ENCODE results near the gene FMN2.
"Not testable (repeated sequence)": the region's sequence is repeated elsewhere in the genome, so short reads cannot be mapped to it uniquely, and the experiment has no call there.

The FMN2 gene

GRCh38 chr1:240239309-240239708 lies 147.6 kb downstream of the FMN2 start:
- H3K4me3 Mint-ChIP-seq = no peak overlapping the region
- peaks cover 6 to 8% of the 10 kb centered on the region in 2 donors for H3K9me3 Mint-ChIP-seq
- ATAC-seq (replicated peaks) (no peak), DNase-seq (no peak)
- no peaks in the 10 kb centered on the region for H3K36me3 Mint-ChIP-seq (ENCODE audit: insufficient read depth)
- H3K27me3 Mint-ChIP-seq = no peaks in the 10 kb centered on the region
- no peaks in the 10 kb centered on the region for H3K4me1 Mint-ChIP-seq (ENCODE audit: low read depth in 2 of 2)
- no peak overlapping the region for H3K27ac Mint-ChIP-seq

DNA sequence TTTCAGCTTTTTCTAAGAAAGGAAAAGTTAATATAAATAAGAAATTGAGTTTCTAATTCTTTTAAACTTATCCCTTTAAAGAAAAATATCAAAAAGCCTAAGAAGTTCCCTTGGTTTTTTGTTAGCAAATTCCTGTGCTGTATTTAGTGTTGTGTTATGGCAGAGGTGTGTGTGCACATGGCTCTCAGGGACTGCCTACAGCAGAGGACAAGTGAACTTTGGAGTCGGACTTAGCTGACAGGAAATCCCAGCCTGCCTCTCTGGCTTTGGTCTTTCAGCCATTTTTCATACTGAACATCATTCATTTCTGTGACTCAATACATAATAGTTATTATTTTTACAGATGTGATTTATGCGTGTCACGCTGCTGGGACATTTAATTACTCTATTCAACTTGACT lies 149.6 kb downstream of the FMN2 start:
- DNase-seq = no peak
- Mint-ChIP-seq H3K27me3 (no peaks in the 10 kb centered on the region), H3K4me1 (ENCODE audit: low read depth in 2 of 2) (no peaks in the 10 kb centered on the region), H3K27ac (no peak overlapping the region), H3K4me3 (no peak overlapping the region), H3K9me3 (peaks cover 8 to 9% of the 10 kb centered on the region in 2 donors), H3K36me3 (ENCODE audit: insufficient read depth) (no peaks in the 10 kb centered on the region)
- no peak for ATAC-seq (replicated peaks)

DNA sequence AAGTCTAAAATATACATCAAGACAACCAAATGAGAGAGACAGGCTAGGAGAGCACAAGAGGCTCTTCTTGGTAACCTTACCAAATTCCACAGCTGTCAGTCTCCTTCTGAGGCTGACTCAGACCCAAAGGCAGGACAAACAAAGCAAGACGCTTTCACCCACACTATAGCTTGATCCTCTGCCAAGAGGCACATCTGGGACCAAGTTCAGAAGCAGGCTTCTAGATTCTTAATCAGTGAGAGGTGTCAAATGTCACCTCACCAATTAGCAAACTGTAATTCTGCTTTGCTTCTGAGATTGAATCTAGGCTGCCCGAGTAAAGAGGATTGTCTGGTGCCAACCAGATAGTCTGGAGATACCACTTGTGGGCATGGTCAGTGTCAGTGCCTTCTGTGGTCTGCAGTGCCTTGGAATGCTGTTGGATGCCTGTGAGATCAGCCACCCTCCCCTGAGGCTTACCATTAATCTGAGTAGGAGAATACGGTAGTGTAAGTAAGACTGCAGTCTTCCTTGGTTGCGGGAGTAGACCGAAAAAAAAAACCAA lies 151.0 kb downstream of the FMN2 start:
- H3K27me3 Mint-ChIP-seq = no peaks in the 10 kb centered on the region
- H3K9me3 Mint-ChIP-seq = peaks cover 8 to 9% of the 10 kb centered on the region in 2 donors
- no peak for DNase-seq
- no peaks in the 10 kb centered on the region for H3K36me3 Mint-ChIP-seq (ENCODE audit: insufficient read depth)
- no peak overlapping the region for H3K27ac Mint-ChIP-seq
- H3K4me3 Mint-ChIP-seq = no peak overlapping the region
- no peaks in the 10 kb centered on the region for H3K4me1 Mint-ChIP-seq (ENCODE audit: low read depth in 2 of 2)
- ATAC-seq (replicated peaks) = no peak

DNA sequence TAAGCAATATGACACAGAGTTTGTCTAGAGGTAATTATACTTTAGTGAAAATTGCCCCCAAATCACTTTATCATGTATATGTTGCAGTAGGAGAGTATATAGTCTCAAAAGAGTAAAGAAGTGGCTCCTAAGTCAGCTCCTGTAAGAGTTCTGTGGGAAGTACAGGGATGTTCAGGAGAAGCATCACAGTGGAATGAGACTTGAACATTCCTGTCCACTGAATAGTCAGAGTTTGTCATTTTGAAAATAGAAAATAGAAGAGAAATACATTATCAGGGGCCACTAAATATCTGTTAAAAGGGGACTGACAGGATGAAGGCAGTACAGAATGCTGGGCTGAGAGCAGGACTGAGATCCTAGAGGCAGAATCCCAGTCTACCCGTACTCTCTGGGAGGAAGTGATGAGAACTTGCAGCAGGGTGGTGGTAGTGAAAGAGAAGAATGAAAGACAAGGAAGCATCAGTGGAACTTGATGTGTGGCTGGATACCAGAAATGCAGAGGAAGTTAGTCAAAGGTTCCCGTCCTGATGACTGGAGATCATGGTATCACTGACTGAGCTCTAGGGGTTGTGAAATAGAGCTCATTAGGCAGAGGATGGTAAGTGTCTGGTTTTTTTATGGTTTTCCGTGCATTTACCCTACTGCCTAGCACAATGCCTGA lies 153.4 kb downstream of the FMN2 start:
- Mint-ChIP-seq H3K4me1 (ENCODE audit: low read depth in 2 of 2) (no peaks in the 10 kb centered on the region), H3K36me3 (ENCODE audit: insufficient read depth) (no peaks in the 10 kb centered on the region), H3K27ac (no peak overlapping the region), H3K27me3 (no peaks in the 10 kb centered on the region), H3K9me3 (peaks cover 8% of the 10 kb centered on the region in 2 donors), H3K4me3 (no peak overlapping the region)
- DNase-seq = no peak
- ATAC-seq (replicated peaks) = no peak

DNA sequence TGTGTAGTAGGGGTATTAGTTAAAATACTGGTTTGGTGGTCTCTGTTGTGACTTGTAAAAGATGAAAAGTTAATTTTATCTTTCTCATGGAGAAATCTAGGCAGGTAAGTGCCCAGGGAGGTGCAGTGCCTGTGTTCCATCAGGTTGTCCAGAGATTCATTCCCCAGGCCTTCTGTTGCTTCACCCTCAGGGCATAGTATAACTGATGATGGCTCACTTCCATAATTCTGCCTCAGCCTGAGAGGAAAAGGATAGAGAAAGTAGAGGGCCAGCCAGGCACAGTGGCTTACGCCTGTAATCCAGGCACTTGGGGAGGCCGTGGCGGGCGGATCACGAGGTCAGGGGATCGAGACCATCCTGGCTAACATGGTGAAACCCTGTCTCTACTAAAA lies 153.9 kb downstream of the FMN2 start:
- no peaks in the 10 kb centered on the region for H3K36me3 Mint-ChIP-seq (ENCODE audit: insufficient read depth)
- DNase-seq (no peak), ATAC-seq (replicated peaks) (no peak)
- H3K9me3 Mint-ChIP-seq = peaks cover 8 to 9% of the 10 kb centered on the region in 2 donors
- no peak overlapping the region for H3K27ac Mint-ChIP-seq
- H3K27me3 Mint-ChIP-seq = no peaks in the 10 kb centered on the region
- no peaks in the 10 kb centered on the region for H3K4me1 Mint-ChIP-seq (ENCODE audit: low read depth in 2 of 2)
- no peak overlapping the region for H3K4me3 Mint-ChIP-seq

GRCh38 chr1:240247899-240248298 lies 156.2 kb downstream of the FMN2 start:
- no peaks in the 10 kb centered on the region for H3K36me3 Mint-ChIP-seq (ENCODE audit: insufficient read depth)
- no peak overlapping the region for H3K27ac Mint-ChIP-seq
- H3K9me3 Mint-ChIP-seq = peaks cover 0 to 7% of the 10 kb centered on the region in 2 donors
- H3K4me3 Mint-ChIP-seq = no peak overlapping the region
- H3K4me1 Mint-ChIP-seq (ENCODE audit: low read depth in 2 of 2) = no peaks in the 10 kb centered on the region
- DNase-seq = no peak
- no peaks in the 10 kb centered on the region for H3K27me3 Mint-ChIP-seq
- no peak for ATAC-seq (replicated peaks)

DNA sequence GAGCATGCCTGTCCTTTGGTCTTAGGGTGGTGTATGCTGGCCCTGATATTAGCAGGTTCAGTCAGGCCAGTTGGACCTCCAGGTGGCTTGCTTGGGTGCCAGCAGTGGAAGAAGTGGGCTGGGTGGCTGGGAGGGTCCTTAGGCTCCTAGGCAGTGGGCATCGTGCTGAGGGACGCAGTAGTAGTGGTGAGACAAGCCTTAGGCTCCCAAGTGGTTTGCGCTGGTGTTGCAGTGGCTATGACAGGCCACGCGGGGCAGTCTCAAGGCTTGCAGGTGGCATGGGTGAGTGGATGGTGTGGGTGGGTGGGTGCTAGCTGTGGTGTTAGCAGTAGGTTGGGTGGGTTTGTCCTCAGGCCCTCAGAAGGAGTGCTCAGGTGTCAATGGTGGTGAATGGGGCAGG lies 162.3 kb downstream of the FMN2 start:
- no peak overlapping the region for H3K4me3 Mint-ChIP-seq
- ATAC-seq (replicated peaks) = no peak
- H3K4me1 Mint-ChIP-seq (ENCODE audit: low read depth in 2 of 2) = no peaks in the 10 kb centered on the region
- no peaks in the 10 kb centered on the region for H3K36me3 Mint-ChIP-seq (ENCODE audit: insufficient read depth)
- no peak overlapping the region for H3K27ac Mint-ChIP-seq
- no peaks in the 10 kb centered on the region for H3K27me3 Mint-ChIP-seq
- DNase-seq = no peak
- peaks cover 10 to 17% of the 10 kb centered on the region in 2 donors for H3K9me3 Mint-ChIP-seq

DNA sequence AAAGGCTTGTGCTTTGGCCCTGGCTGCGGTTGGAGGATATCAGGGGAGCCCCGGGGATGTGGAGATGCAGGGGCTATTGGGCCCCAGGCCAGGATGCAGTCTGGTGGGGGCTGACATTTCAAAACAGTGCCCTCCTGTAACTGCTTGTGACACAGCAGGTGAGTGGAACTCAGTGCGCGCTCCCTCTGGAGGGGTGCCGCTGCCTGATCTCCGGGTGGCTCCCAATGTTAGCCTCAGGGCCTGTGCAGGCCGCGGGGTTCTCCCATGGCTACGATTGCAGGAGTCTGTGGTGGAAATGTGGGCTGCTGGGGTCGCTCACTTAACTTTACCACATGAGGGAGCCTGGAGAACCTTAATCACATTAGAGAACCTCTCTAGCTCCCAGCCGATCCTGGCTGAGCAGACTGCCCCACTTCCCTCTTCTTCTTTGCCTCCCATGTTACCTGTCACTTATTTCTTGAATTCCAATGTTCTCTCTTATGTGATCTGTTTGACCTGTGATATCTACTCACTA lies 163.2 kb downstream of the FMN2 start:
- Mint-ChIP-seq H3K27me3 (no peaks in the 10 kb centered on the region), H3K36me3 (ENCODE audit: insufficient read depth) (no peaks in the 10 kb centered on the region), H3K4me1 (ENCODE audit: low read depth in 2 of 2) (no peaks in the 10 kb centered on the region), H3K4me3 (no peak overlapping the region), H3K9me3 (peaks cover 10 to 17% of the 10 kb centered on the region in 2 donors), H3K27ac (no peak overlapping the region)
- ATAC-seq (replicated peaks) (no peak), DNase-seq (no peak)

DNA sequence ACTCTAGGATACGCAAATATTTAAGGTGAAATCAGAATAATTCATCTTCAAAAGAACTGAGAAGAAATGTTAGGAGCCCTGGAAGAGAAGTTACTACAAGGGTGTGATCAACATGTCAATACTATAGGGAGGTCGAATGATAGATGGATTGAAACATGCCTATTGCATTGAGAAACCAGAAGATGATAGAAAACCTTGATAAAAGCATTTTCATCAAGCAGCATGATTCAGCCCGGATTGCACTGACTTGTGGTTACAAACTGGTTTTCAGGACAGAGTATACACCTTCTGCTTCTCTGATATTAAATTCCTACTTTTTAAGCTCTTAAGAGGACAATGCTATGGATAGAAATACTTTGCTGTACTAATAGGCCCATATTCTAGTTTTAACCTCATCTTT lies 164.2 kb downstream of the FMN2 start:
- no peaks in the 10 kb centered on the region for H3K36me3 Mint-ChIP-seq (ENCODE audit: insufficient read depth)

GRCh38 chr1:240256836-240257503 lies 165.3 kb downstream of the FMN2 start:
- no peaks in the 10 kb centered on the region for H3K4me1 Mint-ChIP-seq (ENCODE audit: low read depth in 2 of 2)
- H3K27ac Mint-ChIP-seq = no peak overlapping the region
- H3K4me3 Mint-ChIP-seq = no peak overlapping the region
- no peak for DNase-seq
- no peaks in the 10 kb centered on the region for H3K36me3 Mint-ChIP-seq (ENCODE audit: insufficient read depth)
- no peak for ATAC-seq (replicated peaks)
- H3K9me3 Mint-ChIP-seq = peaks cover 8 to 17% of the 10 kb centered on the region in 2 donors
- no peaks in the 10 kb centered on the region for H3K27me3 Mint-ChIP-seq

More for the DNA sequence above, 164.2 kb downstream of the FMN2 start:
- H3K9me3 Mint-ChIP-seq = peaks cover 8 to 17% of the 10 kb centered on the region in 2 donors
- H3K4me1 Mint-ChIP-seq (ENCODE audit: low read depth in 2 of 2) = no peaks in the 10 kb centered on the region
- no peak overlapping the region for H3K27ac Mint-ChIP-seq
- no peak overlapping the region for H3K4me3 Mint-ChIP-seq
- no peak for ATAC-seq (replicated peaks)
- H3K27me3 Mint-ChIP-seq = no peaks in the 10 kb centered on the region
- DNase-seq = no peak

DNA sequence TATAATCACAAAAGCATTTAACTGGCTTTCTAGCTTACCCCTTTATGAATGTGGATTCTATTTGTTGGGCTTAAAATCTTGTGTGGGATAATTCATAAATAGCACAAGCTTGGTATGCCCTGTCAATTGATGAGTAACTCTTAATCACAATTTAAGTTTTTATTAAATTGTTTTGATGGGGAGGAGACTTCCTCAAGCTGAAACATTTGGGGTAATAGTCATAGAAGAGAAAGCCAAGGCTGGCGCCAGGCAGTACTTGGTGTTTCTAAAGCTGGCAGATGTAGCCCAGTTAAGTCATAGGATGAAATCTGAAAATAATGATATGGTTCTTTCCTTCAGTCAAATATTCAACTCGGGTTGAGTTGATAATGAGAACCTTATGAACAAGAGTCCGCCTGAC lies 167.2 kb downstream of the FMN2 start:
- Mint-ChIP-seq H3K4me1 (ENCODE audit: low read depth in 2 of 2) (no peaks in the 10 kb centered on the region), H3K36me3 (ENCODE audit: insufficient read depth) (no peaks in the 10 kb centered on the region), H3K4me3 (no peak overlapping the region), H3K9me3 (peaks cover 5 to 11% of the 10 kb centered on the region in 2 donors), H3K27me3 (no peaks in the 10 kb centered on the region), H3K27ac (no peak overlapping the region)
- ATAC-seq (replicated peaks) = no peak
- DNase-seq = no peak

- not testable (repeated sequence) for H3K27me3 Mint-ChIP-seq; ATAC-seq (replicated peaks); H3K4me1 Mint-ChIP-seq (ENCODE audit: low read depth in 2 of 2); H3K27ac Mint-ChIP-seq; H3K4me3 Mint-ChIP-seq; H3K9me3 Mint-ChIP-seq; H3K36me3 Mint-ChIP-seq (ENCODE audit: insufficient read depth); DNase-seq
Observed at GRCh38 chr1:240264494-240264893, 172.8 kb downstream of the FMN2 start.

DNA sequence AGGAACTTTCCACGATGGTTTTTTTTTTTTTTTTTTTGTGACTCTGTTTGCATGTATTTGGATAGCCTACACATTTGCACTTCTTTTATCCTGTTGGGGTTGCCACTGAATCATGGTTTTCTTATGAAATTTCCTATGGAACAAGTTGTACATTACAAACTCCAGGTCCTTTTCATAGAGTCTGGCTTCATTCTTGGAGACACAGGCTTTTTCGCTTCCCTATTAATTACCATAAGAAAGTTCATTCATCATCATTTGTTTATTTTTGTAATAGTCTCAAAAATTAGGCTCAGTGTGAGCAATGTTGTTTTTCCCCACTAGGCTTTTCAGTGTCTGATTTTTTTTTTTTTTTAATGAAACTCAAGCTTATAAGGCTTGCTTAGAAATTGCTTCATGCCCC lies 179.4 kb downstream of the FMN2 start:
- Mint-ChIP-seq H3K9me3 (peaks cover 16 to 18% of the 10 kb centered on the region in 2 donors), H3K27ac (no peak overlapping the region), H3K27me3 (no peaks in the 10 kb centered on the region), H3K4me1 (ENCODE audit: low read depth in 2 of 2) (no peaks in the 10 kb centered on the region), H3K36me3 (ENCODE audit: insufficient read depth) (no peaks in the 10 kb centered on the region), H3K4me3 (no peak overlapping the region)
- DNase-seq = no peak
- ATAC-seq (replicated peaks) = no peak

DNA sequence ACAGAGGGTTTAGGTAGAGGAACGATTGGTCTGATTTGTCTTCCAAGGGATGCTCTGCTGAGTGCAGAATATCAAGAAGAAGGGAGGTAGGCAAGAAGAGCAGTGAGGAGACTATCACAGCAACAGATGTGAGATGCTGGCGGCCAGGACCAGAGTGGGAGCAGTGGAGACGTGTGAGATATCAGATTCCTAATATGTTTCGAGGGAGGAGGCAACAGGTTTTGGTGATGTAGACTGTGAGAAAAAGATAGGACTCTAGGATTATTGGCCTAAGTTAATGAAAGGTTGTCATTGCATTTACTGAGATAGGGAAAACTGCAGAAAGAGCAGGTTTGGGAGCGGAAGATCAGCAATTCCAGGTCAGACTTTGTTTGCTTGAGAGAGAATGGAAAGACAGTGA lies 182.9 kb downstream of the FMN2 start:
- no peak for ATAC-seq (replicated peaks)
- Mint-ChIP-seq H3K4me1 (ENCODE audit: low read depth in 2 of 2) (no peaks in the 10 kb centered on the region), H3K4me3 (no peak overlapping the region), H3K27ac (no peak overlapping the region), H3K9me3 (peaks cover 16 to 22% of the 10 kb centered on the region in 2 donors), H3K27me3 (no peaks in the 10 kb centered on the region), H3K36me3 (ENCODE audit: insufficient read depth) (no peaks in the 10 kb centered on the region)
- no peak for DNase-seq

Measured in effector memory CD8-positive, alpha-beta T cell (primary cell).